Ovary (tissue), 3 donors: ENCODE measurements around the gene KRT82.

Experiments used
- CTCF ChIP-seq, 3 donors: fragments of 450-650 bp in 2 of 3; fragments of 200-600 bp in 1 of 3; IDR thresholded peaks; one replicate each; pipeline versions ENCODE4 v1.5.1 to v1.8.0; 2016 to 2022; ENCODE audit warnings: antibody characterized with exemption in 3 of 3, mild to moderate bottlenecking in 1 of 3
- POLR2A ChIP-seq: fragments of 450-650 bp; IDR thresholded peaks from one replicate; pipeline ENCODE4 v1.6.1; 2017; ENCODE audit warnings: antibody characterized with exemption, mild to moderate bottlenecking, moderate library complexity
- donor health status: DM: no; HTN: no; CAD: no.

DNA sequence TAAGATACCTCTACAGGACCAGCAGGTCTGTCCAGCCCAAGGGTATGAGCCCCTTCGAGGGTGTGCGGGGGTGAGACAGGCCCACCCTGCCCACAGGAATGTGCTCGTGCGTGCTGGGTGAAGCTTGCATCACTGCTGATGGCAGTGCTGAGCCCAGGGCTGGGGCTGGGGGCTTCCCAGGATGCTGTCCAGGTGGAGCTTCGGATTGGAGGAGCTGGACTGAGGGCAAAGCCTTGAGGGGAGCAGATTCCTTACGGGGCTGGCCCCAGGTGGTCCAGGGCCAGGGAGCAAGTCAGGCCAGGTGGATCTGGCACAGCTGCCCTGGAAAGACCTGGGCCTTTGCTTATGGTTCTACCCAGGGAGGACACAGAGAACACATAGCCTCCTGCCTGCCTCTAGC lies 36.3 kb downstream of the KRT82 start:
- TF ChIP-seq POLR2A (no peak), CTCF (IDR thresholded peaks at IDR 0.05) (no peak)
